ENCODE data around the gene SLC46A2.

The SLC46A2 gene

GRCh38 chr9:112890106-112891081, at the start of gene SLC46A2:
TSS of gene SLC46A2 (minus strand) at chr9:112890876. CDS start at chr9:112890681, 195 bp downstream.
- no peak within 1 kb of the TSS for H3K27ac ChIP-seq
- no peak for TF ChIP-seq ZFX (IDR thresholded peaks at IDR 0.05; ENCODE audit: borderline replicate concordance)
- no peak for TF ChIP-seq CTCF (IDR thresholded peaks at IDR 0.05)

DNA sequence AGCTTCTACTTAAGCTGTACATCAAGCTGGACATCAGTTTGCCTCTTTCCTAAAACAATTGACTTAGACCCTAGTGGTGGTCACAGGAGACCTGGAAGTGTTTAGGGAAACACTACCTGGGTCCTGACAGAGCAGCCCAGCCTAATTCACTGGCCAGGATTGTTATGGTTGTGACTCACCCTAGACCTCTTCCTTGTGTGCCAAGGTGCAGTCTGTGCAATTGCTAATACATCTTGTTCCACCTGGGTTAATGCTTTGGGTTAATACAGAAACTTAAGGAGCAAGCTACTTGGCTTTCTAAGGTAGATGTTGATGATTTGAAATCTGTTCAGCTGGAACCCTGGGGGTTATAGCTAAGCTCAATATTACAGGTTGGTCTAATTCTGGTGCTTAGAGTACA, 48.7 kb upstream of the SLC46A2 start:
- no peak overlapping the region for H3K27ac ChIP-seq
- TF ChIP-seq ZFX (IDR thresholded peaks at IDR 0.05; ENCODE audit: borderline replicate concordance) (no peak), CTCF (IDR thresholded peaks at IDR 0.05) (no peak)

- H3K27ac ChIP-seq = no peak overlapping the region
- no peak for TF ChIP-seq ZFX (IDR thresholded peaks at IDR 0.05; ENCODE audit: borderline replicate concordance)
- no peak for TF ChIP-seq CTCF (IDR thresholded peaks at IDR 0.05)
Observed at GRCh38 chr9:112933696-112934095, 43.0 kb upstream of the SLC46A2 start.

GRCh38 chr9:112925058-112925641, 34.5 kb upstream of the SLC46A2 start:
- H3K27ac ChIP-seq = no peak overlapping the region
- TF ChIP-seq CTCF (IDR thresholded peaks at IDR 0.05) (peak; percentile 74), ZFX (IDR thresholded peaks at IDR 0.05; ENCODE audit: borderline replicate concordance) (no peak)

- TF ChIP-seq CTCF (IDR thresholded peaks at IDR 0.05) (peak; percentile 48), ZFX (IDR thresholded peaks at IDR 0.05; ENCODE audit: borderline replicate concordance) (no peak)
- H3K27ac ChIP-seq = no peak overlapping the region
Observed at GRCh38 chr9:112921549-112921948, 30.9 kb upstream of the SLC46A2 start.

GRCh38 chr9:112917987-112918362, 27.3 kb upstream of the SLC46A2 start:
- TF ChIP-seq CTCF (IDR thresholded peaks at IDR 0.05) (no peak), ZFX (IDR thresholded peaks at IDR 0.05; ENCODE audit: borderline replicate concordance) (no peak)

More at GRCh38 chr9:112917987-112918362, 27.3 kb upstream of the SLC46A2 start:
- no peak overlapping the region for H3K27ac ChIP-seq

All from 22Rv1 (cell line).